SH-SY5Y (cell line): ENCODE data around the gene EN2.

Experiments used
- GATA2 ChIP-seq: IDR thresholded peaks from 2 replicates; pipeline ENCODE4 v1.6.1; 2011; ENCODE audit warnings: mild to moderate bottlenecking, low read depth, low read length
- GATA3 ChIP-seq: IDR thresholded peaks from 2 replicates; pipeline ENCODE4 v1.6.1; 2011; ENCODE audit warnings: low read depth, mild to moderate bottlenecking, low read length, moderate library complexity

DNA sequence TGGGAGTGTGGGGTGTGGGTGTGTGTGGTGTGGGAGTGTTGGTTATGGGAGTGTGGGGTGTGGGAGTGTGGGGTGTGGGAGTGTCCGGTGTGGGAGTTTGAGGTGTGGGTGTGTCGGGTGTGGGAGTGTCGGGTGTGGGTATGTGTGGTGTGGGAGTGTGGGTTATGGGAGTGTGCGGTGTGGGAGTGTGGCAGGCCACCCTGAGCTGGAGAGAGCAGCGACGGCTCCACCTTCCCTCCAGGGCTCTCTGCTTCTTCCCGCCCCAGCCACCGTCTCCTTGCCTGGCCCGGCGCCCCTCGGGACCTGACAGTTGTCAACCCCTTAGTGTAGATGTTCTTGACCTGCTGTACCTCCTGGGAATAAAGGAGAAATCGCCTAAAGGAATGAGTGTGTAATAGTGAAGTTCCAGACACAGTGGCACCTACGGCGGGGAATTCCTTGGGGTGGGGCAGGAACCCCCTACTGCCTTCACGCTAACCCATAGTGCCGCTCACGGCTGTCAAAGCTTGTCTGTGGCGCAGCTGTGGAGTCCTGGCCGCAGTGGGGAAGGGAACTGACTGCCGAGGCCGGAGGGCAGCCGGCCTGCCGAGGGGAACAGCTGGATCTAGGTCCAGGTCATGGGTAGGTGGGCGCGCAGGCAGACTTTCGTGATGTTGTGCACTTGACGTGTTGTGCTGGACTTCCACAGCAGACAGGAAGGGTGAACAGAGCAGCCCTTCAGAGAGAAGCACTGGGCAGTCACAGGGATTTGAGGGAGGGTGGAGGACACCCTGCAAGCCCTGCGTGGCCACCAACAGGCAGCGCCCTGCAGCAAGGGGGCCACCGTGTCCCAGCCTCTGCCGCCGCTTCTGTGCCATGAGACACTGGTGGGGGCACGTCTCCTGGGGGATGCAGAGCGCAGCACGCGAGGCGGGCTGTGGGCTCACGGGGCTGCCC is 49.0 kb upstream of the EN2 start:
- TF ChIP-seq GATA3 (no peak), GATA2 (no peak)
